ENCODE results near the gene SLC4A7.

Gene SLC4A7

DNA sequence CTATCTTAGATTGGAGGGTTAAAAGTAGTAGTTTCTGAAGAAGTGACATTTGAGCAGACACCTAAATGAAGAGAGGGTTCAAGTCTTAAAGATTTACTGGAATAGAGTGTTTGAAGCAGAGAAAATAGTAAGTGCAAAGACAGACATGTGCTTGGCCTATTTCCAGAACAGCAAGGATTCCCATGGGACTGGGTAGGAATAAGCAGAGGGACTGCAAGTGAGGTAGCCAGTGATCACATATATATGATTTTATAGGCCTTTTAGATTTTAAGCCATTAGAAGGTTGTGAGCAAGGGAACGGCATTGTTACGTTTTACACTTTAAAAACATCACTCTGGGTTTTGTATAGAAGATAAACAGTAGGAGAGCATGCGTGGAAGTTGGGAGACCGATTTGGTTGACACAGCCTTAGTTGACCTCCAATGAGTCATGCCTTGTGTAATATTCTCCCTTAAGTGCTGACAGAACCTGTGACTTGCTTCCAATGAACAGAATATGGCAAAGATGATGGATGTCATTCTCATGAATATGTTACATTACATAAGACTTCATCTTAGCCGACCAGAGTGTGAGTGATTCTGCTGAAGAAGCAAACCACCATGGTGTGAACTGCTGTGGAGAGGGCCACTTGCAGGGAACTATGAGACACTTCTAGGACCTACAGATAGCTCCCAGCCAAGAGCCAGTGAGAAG, 37.1 kb upstream of the SLC4A7 start:
- H3K9me3 ChIP-seq (ENCODE audit: insufficient read depth, low read depth, low read length) = no peaks in the 10 kb centered on the region
- no peaks in the 10 kb centered on the region for H3K27me3 ChIP-seq (ENCODE audit: insufficient read depth, low read length, poor library complexity, severe bottlenecking)
- H3K4me2 ChIP-seq (ENCODE audit: low read depth, low read length, poor library complexity, severe bottlenecking) = no peak overlapping the region
- no peaks in the 10 kb centered on the region for H4K20me1 ChIP-seq (ENCODE audit: insufficient read depth, low read length, poor library complexity, severe bottlenecking)
- no peaks in the 10 kb centered on the region for H3K79me2 ChIP-seq (ENCODE audit: insufficient read depth, low read length)
- no peaks in the 10 kb centered on the region for H3K9me2 ChIP-seq (replicated peaks; ENCODE audit: low read depth, low read length)
- TF ChIP-seq, protein P1, sequence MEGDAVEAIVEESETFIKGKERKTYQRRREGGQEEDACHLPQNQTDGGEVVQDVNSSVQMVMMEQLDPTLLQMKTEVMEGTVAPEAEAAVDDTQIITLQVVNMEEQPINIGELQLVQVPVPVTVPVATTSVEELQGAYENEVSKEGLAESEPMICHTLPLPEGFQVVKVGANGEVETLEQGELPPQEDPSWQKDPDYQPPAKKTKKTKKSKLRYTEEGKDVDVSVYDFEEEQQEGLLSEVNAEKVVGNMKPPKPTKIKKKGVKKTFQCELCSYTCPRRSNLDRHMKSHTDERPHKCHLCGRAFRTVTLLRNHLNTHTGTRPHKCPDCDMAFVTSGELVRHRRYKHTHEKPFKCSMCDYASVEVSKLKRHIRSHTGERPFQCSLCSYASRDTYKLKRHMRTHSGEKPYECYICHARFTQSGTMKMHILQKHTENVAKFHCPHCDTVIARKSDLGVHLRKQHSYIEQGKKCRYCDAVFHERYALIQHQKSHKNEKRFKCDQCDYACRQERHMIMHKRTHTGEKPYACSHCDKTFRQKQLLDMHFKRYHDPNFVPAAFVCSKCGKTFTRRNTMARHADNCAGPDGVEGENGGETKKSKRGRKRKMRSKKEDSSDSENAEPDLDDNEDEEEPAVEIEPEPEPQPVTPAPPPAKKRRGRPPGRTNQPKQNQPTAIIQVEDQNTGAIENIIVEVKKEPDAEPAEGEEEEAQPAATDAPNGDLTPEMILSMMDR (conservative IDR thresholded peaks at IDR 0.05; ENCODE audit: low read length) = no peak
- TF ChIP-seq EZH2phosphoT487 (IDR thresholded peaks at IDR 0.05; ENCODE audit: borderline replicate concordance) = no peak
- H2AFZ ChIP-seq (ENCODE audit: low read length) = no peak overlapping the region
- H3K4me3 ChIP-seq (ENCODE audit: low read length, poor library complexity, severe bottlenecking) = no peak overlapping the region
- no peaks in the 10 kb centered on the region for H3K36me3 ChIP-seq (ENCODE audit: insufficient read depth, low read length)
- no peaks in the 10 kb centered on the region for H3K4me1 ChIP-seq (ENCODE audit: insufficient read depth, low read length, poor library complexity, severe bottlenecking)
- H3K9ac ChIP-seq (ENCODE audit: low read depth, low read length, poor library complexity, severe bottlenecking) = no peak overlapping the region
- H3F3A ChIP-seq (ENCODE audit: low read depth) = no peaks in the 10 kb centered on the region

- no peak overlapping the region for H3K4me2 ChIP-seq (ENCODE audit: low read depth, low read length, poor library complexity, severe bottlenecking)
- no peaks in the 10 kb centered on the region for H3K27me3 ChIP-seq (ENCODE audit: insufficient read depth, low read length, poor library complexity, severe bottlenecking)
- H3F3A ChIP-seq (ENCODE audit: low read depth) = no peaks in the 10 kb centered on the region
- H2AFZ ChIP-seq (ENCODE audit: low read length) = no peak overlapping the region
- no peak for TF ChIP-seq EZH2phosphoT487 (IDR thresholded peaks at IDR 0.05; ENCODE audit: borderline replicate concordance)
- TF ChIP-seq, protein P1 (conservative IDR thresholded peaks at IDR 0.05; ENCODE audit: low read length) = no peak
- no peaks in the 10 kb centered on the region for H3K36me3 ChIP-seq (ENCODE audit: insufficient read depth, low read length)
- no peak overlapping the region for H3K9ac ChIP-seq (ENCODE audit: low read depth, low read length, poor library complexity, severe bottlenecking)
- H3K79me2 ChIP-seq (ENCODE audit: insufficient read depth, low read length) = no peaks in the 10 kb centered on the region
- no peaks in the 10 kb centered on the region for H3K4me1 ChIP-seq (ENCODE audit: insufficient read depth, low read length, poor library complexity, severe bottlenecking)
- H3K4me3 ChIP-seq (ENCODE audit: low read length, poor library complexity, severe bottlenecking) = no peak overlapping the region
- no peaks in the 10 kb centered on the region for H4K20me1 ChIP-seq (ENCODE audit: insufficient read depth, low read length, poor library complexity, severe bottlenecking)
- no peaks in the 10 kb centered on the region for H3K9me2 ChIP-seq (replicated peaks; ENCODE audit: low read depth, low read length)
- H3K9me3 ChIP-seq (ENCODE audit: insufficient read depth, low read depth, low read length) = no peaks in the 10 kb centered on the region
Observed at GRCh38 chr3:27511724-27512422, 27.7 kb upstream of the SLC4A7 start.

DNA sequence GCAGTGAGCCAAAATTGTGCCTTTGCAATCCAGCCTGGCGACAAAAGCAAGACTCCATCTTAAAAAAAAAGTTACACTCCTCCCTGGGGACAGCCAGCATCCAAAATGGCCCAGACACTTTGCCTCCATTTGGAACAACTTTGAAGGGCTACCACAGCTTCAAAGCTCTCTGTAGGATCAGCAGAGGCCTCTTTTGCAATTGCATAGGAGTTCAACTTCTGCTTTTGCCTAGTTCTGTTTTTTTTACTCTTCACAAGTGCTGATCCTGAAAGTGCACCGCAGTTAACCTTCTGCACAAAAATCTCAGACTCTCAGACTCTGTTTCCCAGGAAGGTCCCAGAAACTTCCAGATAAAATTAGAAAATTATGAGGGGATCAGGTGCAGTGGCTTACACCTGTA, 25.2 kb upstream of the SLC4A7 start:
- no peaks in the 10 kb centered on the region for H3K4me1 ChIP-seq (ENCODE audit: insufficient read depth, low read length, poor library complexity, severe bottlenecking)
- TF ChIP-seq, protein P1 (conservative IDR thresholded peaks at IDR 0.05; ENCODE audit: low read length) = no peak
- no peak for TF ChIP-seq EZH2phosphoT487 (IDR thresholded peaks at IDR 0.05; ENCODE audit: borderline replicate concordance)

More for the DNA sequence above, 25.2 kb upstream of the SLC4A7 start:
- Histone ChIP-seq H3K36me3 (ENCODE audit: insufficient read depth, low read length) (no peaks in the 10 kb centered on the region), H3K9me2 (replicated peaks; ENCODE audit: low read depth, low read length) (no peaks in the 10 kb centered on the region), H3K9ac (ENCODE audit: low read depth, low read length, poor library complexity, severe bottlenecking) (no peak overlapping the region), H3K27me3 (ENCODE audit: insufficient read depth, low read length, poor library complexity, severe bottlenecking) (no peaks in the 10 kb centered on the region), H3K4me2 (ENCODE audit: low read depth, low read length, poor library complexity, severe bottlenecking) (no peak overlapping the region), H2AFZ (ENCODE audit: low read length) (no peak overlapping the region), H3K9me3 (ENCODE audit: insufficient read depth, low read depth, low read length) (no peaks in the 10 kb centered on the region), H3K79me2 (ENCODE audit: insufficient read depth, low read length) (no peaks in the 10 kb centered on the region), H3F3A (ENCODE audit: low read depth) (no peaks in the 10 kb centered on the region), H3K4me3 (ENCODE audit: low read length, poor library complexity, severe bottlenecking) (no peak overlapping the region), H4K20me1 (ENCODE audit: insufficient read depth, low read length, poor library complexity, severe bottlenecking) (no peaks in the 10 kb centered on the region)

Data from Loucy (cell line).